Measurements from ENCODE around the gene TNFAIP2. TPM values are rescaled to one million over a fixed set of nuclear protein-coding genes. Genes with fewer than 3 reads are reported as not detected.
"Not testable (repeated sequence)": the region's sequence is repeated elsewhere in the genome, so short reads cannot be mapped to it uniquely, and the experiment has no call there.

TNFAIP2 gene
- total RNA-seq, 2 donors from 2014 or later: 60.2 to 72.0 TPM

- ATAC-seq (peak in 1 of 2 donors; percentile 49), DNase-seq (no peak)
- intact Hi-C loops (cut with DNase I): no loop called here
Measured at GRCh38 chr14:103115845-103116572, 7.3 kb upstream of the TNFAIP2 start.

GRCh38 chr14:103116636-103117035 lies 6.6 kb upstream of the TNFAIP2 start:
- ATAC-seq (no peak), DNase-seq (no peak)
- intact Hi-C loops (cut with DNase I): no loop called here

GRCh38 chr14:103117499-103117898 lies 5.8 kb upstream of the TNFAIP2 start:
- DNase-seq; ATAC-seq; intact Hi-C loops (cut with DNase I): not testable (repeated sequence)

- ATAC-seq: peak; percentile 36 to 51
- intact Hi-C loops (cut with DNase I): no loop called here
- peak; percentile 89 for DNase-seq
Measured at GRCh38 chr14:103118018-103118662, 5.1 kb upstream of the TNFAIP2 start.

- DNase-seq (peak; percentile 72), ATAC-seq (peak in 1 of 2 donors; percentile 25)
- intact Hi-C loops (cut with DNase I): no loop called here
Measured at GRCh38 chr14:103118663-103119404, 4.4 kb upstream of the TNFAIP2 start.

- DNase-seq; intact Hi-C loops (cut with DNase I); ATAC-seq: not testable (repeated sequence)
Measured at GRCh38 chr14:103119527-103119926, 3.7 kb upstream of the TNFAIP2 start.

GRCh38 chr14:103121121-103121845 lies 2.0 kb upstream of the TNFAIP2 start:
- ATAC-seq (peak; percentile 6 to 31), DNase-seq (peak; percentile 65)
- intact Hi-C loops (cut with DNase I): no loop called here

GRCh38 chr14:103121846-103122584 lies 1.2 kb upstream of the TNFAIP2 start:
- intact Hi-C loops (cut with DNase I): no loop called here
- ATAC-seq (peak; percentile 22 to 38), DNase-seq (peak; percentile 92)

GRCh38 chr14:103122585-103122946 lies 695 bp upstream of the TNFAIP2 start:
- intact Hi-C loops (cut with DNase I): no loop called here
- DNase-seq (peak; percentile 60), ATAC-seq (peak; percentile 4)

- intact Hi-C loops (cut with DNase I): no loop called here
- ATAC-seq (peak; percentile 9 to 23), DNase-seq (peak; percentile 75)
Measured at GRCh38 chr14:103123634-103124500, 606 bp downstream of the TNFAIP2 start.

GRCh38 chr14:103124501-103125001 lies 1.3 kb downstream of the TNFAIP2 start:
- no peak for ATAC-seq

GRCh38 chr14:103125098-103126070 lies 2.1 kb downstream of the TNFAIP2 start:
- ATAC-seq (no peak), DNase-seq (no peak)
- intact Hi-C loops (cut with DNase I): no loop called here

More at GRCh38 chr14:103124501-103125001, 1.3 kb downstream of the TNFAIP2 start:
- intact Hi-C loops (cut with DNase I): no loop called here
- no peak for DNase-seq

- DNase-seq: peak; percentile 37
- intact Hi-C loops (cut with DNase I): no loop called here
- no peak for ATAC-seq
Measured at GRCh38 chr14:103126088-103126872, 3.0 kb downstream of the TNFAIP2 start.

GRCh38 chr14:103126873-103127304 lies 3.6 kb downstream of the TNFAIP2 start:
- DNase-seq (no peak), ATAC-seq (peak in 1 of 2 donors; percentile 1)
- intact Hi-C loops (cut with DNase I): no loop called here

- ATAC-seq (no peak), DNase-seq (no peak)
- intact Hi-C loops (cut with DNase I): no loop called here
Measured at GRCh38 chr14:103127356-103127755, 4.1 kb downstream of the TNFAIP2 start.

Data from left cardiac atrium (tissue), 4 donors.